Measurements from ENCODE around the gene TSFM. TPM values are rescaled to one million over a fixed set of nuclear protein-coding genes. Genes with fewer than 3 reads are reported as not detected.

The TSFM gene
- total RNA-seq, 1 donor from 2014 or later = 53.7 TPM

- Histone ChIP-seq H3K36me3 (no peaks in the 10 kb centered on the region), H3K4me1 (peaks cover 55% of the 10 kb centered on the region), H3K9me3 (replicated peaks) (no peaks in the 10 kb centered on the region), H3K4me3 (peak overlapping the region; percentile 68), H3K27me3 (ENCODE audit: low read depth) (peaks cover 68% of the 10 kb centered on the region), H3K27ac (replicated peaks) (peak overlapping the region; percentile 77)
- intact Hi-C loops (cut with micrococcal nuclease) = no loop called here
- no peak for DNase-seq
- no peak for TF ChIP-seq CTCF (IDR thresholded peaks at IDR 0.05; ENCODE audit: borderline replicate concordance)
Measured at GRCh38 chr12:57740656-57741412, 41.8 kb upstream of the TSFM start.

GRCh38 chr12:57741413-57741789 lies 41.2 kb upstream of the TSFM start:
- peaks cover 55% of the 10 kb centered on the region for H3K4me1 ChIP-seq
- intact Hi-C loops (cut with micrococcal nuclease) = no loop called here
- no peak for DNase-seq

GRCh38 chr12:57741844-57742738 lies 40.5 kb upstream of the TSFM start:
- Histone ChIP-seq H3K4me3 (peak overlapping the region; percentile 68), H3K27ac (replicated peaks) (peak overlapping the region; percentile 75), H3K9me3 (replicated peaks) (no peaks in the 10 kb centered on the region), H3K4me1 (peaks cover 49% of the 10 kb centered on the region), H3K27me3 (ENCODE audit: low read depth) (peaks cover 55% of the 10 kb centered on the region), H3K36me3 (peaks cover 8% of the 10 kb centered on the region)
- DNase-seq = no peak
- intact Hi-C loops (cut with micrococcal nuclease) = no loop called here
- no peak for TF ChIP-seq CTCF (IDR thresholded peaks at IDR 0.05; ENCODE audit: borderline replicate concordance)

More at GRCh38 chr12:57741413-57741789, 41.2 kb upstream of the TSFM start:
- Histone ChIP-seq H3K4me3 (peak overlapping the region; percentile 68), H3K36me3 (peaks cover 2% of the 10 kb centered on the region), H3K27ac (replicated peaks) (peak overlapping the region; percentile 77), H3K27me3 (ENCODE audit: low read depth) (peaks cover 62% of the 10 kb centered on the region), H3K9me3 (replicated peaks) (no peaks in the 10 kb centered on the region)
- no peak for TF ChIP-seq CTCF (IDR thresholded peaks at IDR 0.05; ENCODE audit: borderline replicate concordance)

- intact Hi-C loops (cut with micrococcal nuclease) = no loop called here
- Histone ChIP-seq H3K36me3 (peaks cover 25% of the 10 kb centered on the region), H3K27ac (replicated peaks) (peak overlapping the region; percentile 98), H3K4me1 (peaks cover 33% of the 10 kb centered on the region), H3K9me3 (replicated peaks) (no peaks in the 10 kb centered on the region), H3K4me3 (peak overlapping the region; percentile 93), H3K27me3 (ENCODE audit: low read depth) (peaks cover 39% of the 10 kb centered on the region)
- DNase-seq = no peak
- no peak for TF ChIP-seq CTCF (IDR thresholded peaks at IDR 0.05; ENCODE audit: borderline replicate concordance)
Measured at GRCh38 chr12:57743769-57744168, 38.8 kb upstream of the TSFM start.

GRCh38 chr12:57744194-57744776 lies 38.3 kb upstream of the TSFM start:
- H3K27me3 ChIP-seq (ENCODE audit: low read depth) = peaks cover 33% of the 10 kb centered on the region
- peaks cover 30% of the 10 kb centered on the region for H3K36me3 ChIP-seq
- H3K4me1 ChIP-seq = peaks cover 29% of the 10 kb centered on the region
- H3K9me3 ChIP-seq (replicated peaks) = no peaks in the 10 kb centered on the region
- H3K4me3 ChIP-seq = peak overlapping the region; percentile 93
- H3K27ac ChIP-seq (replicated peaks) = peak overlapping the region; percentile 98
- DNase-seq = peak; percentile 72
- intact Hi-C loops (cut with micrococcal nuclease) = no loop called here
- TF ChIP-seq CTCF (IDR thresholded peaks at IDR 0.05; ENCODE audit: borderline replicate concordance) = no peak
